ENCODE data around the gene MYRIP.

The MYRIP gene

DNA sequence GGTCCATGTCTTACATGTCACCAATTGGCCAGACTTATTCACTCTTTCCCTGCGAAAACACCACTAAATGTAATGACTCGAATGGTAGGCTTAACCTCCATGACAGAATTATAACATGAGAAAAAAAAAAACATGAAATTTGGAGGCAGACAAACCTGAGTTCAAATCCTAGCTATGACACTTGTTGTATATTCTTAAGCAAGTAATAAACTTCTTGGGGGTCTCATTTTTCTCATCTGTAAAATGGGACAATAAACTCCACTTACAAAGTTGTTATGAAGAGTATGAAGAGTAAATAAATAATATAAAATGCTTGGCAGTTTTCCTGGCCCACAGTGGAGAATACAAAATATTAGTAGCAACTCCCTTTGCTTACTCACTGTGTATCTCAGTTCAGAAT is 488.7 kb downstream of the MYRIP start:
- no peak for DNase-seq

- DNase-seq = peak; percentile 17
Observed at GRCh38 chr3:40299130-40299720, 489.8 kb downstream of the MYRIP start.

- peak; percentile 83 for DNase-seq
Observed at GRCh38 chr3:40299721-40300335, 490.4 kb downstream of the MYRIP start.

- no peak for DNase-seq
Observed at GRCh38 chr3:40302784-40303183, 493.4 kb downstream of the MYRIP start.

- no peak for DNase-seq
Observed at GRCh38 chr3:40304352-40304751, 494.9 kb downstream of the MYRIP start.

DNA sequence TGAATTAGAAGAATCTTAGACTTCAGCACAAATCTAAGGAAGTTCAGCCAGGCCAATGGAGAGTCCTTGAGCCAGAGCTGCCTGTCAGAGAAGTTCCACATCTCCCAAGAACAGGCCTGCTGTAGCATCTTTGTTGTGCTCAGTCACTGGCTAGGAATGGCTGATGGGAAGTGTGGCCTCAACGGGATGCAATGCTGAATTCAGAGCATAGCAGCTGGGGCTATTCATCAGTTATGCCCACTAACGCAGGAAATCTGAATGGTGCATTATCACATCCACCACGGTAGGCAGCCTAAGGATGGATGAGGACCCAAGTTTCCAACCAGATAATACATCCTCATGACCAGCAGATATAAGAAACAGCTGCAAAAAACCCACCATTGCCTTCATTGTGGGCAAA is 496.9 kb downstream of the MYRIP start:
- no peak for DNase-seq

DNA sequence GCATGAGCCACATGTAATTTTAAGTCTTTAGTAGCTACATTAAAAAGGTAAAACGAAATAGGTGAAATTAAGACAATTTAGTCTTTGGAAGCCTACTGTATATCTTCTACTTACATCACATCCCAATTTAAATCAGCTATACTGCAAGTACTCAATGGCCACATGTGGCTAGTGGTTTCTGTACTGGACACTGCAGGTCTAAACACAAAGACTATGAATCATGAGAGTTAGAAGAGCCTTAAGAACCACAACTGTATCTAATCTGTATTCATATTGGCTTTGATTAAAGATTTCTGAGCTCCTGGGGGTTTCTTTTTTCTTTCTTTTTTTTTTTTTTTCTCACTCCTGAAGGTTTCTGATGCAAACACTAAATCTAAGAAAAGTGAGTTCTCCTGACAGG is 497.8 kb downstream of the MYRIP start:
- no peak for DNase-seq

DNA sequence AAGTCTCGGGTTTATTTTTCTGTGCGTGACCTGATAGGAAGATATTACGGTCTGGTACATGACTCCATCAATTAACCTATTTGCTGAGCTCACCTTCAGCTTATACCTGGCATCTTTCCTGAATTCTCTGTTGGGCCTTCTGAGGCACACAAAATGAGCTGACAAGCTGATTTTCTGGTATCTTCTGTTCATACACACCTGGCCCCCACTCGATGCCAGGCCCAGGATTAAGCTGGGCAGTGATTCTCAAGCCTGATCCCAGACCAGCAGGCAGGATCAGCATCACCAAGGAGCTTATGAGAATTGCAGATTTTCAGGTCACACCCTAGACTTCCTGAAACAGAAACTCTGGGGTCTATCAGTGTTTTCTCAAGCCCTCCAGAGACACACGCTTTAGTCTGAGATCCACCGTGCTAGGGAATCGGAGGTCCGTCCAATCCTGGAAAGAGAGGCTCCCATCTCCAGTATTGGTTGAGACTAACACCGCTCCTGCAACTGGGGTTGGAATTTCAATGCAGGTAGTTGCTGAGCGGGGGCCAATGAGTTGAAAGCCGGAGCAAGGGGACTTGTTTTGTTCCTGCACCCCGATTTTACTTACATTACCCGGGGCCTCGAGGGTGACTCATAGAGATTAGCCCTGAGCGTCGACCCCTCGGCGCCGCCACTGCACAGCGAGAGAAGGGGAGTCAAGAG is 499.5 kb downstream of the MYRIP start:
- DNase-seq = no peak

- DNase-seq = peak; percentile 99
Observed at GRCh38 chr3:40309418-40309924, 500.1 kb downstream of the MYRIP start, which contains the start of gene EIF1B. TSS of gene EIF1B (plus strand) at chr3:40309707. CDS start at chr3:40309942, 235 bp downstream.
